Testis (tissue), 2 donors: ENCODE results near the gene LYPD8.

Experiments
- CTCF ChIP-seq, 3 experiments: fragments of 450-650 bp in 2 of 3; fragments of 200-600 bp in 1 of 3; sonication (generic) in 1 of 3; IDR thresholded peaks; one replicate each; pipeline ENCODE4 v1.5.1; 2016 to 2019; ENCODE audit warnings: antibody characterized with exemption in 3 of 3, mild to moderate bottlenecking in 2 of 3, moderate library complexity in 1 of 3
- POLR2A ChIP-seq: fragments of 450-650 bp; IDR thresholded peaks from one replicate; pipeline ENCODE4 v1.6.1; 2017; ENCODE audit warnings: antibody characterized with exemption, mild to moderate bottlenecking, moderate library complexity

DNA sequence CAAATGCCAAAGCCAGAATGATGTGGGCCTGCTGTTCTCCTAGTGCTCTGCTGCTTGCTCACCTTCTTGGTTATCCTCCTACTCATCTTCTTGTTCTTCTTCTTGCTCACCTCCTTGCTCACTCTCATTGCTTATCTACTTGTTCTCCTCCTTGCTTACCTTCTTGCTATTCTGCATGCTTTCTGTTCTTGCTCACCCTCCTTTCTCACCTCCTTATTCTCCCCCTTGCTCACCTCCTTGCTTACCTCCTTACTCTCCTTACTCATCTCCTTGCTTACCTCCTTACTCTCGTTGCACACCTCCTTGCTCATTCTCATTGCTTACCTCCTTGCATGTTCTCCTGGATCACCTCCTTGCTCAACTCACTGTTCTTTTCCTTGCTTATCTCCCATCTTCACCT lies 52.8 kb downstream of the LYPD8 start, which contains the start of gene OR14I1:
- no peak for TF ChIP-seq CTCF (IDR thresholded peaks at IDR 0.05)
- TF ChIP-seq POLR2A = no peak
